CD4-positive, alpha-beta T cell treated with Interleukin-6 at 100 ng/mL for 8 hours (primary cell): ENCODE results near the gene KNG1.
"Not testable (repeated sequence)": the region's sequence is repeated elsewhere in the genome, so short reads cannot be mapped to it uniquely, and the experiment has no call there.

Experiments used
- DNase-seq: peaks from one replicate; pipeline ENCODE4 v3.0.0-alpha.2; 2020; ENCODE audit warnings: mixed read lengths, low spot score

Gene KNG1

DNA sequence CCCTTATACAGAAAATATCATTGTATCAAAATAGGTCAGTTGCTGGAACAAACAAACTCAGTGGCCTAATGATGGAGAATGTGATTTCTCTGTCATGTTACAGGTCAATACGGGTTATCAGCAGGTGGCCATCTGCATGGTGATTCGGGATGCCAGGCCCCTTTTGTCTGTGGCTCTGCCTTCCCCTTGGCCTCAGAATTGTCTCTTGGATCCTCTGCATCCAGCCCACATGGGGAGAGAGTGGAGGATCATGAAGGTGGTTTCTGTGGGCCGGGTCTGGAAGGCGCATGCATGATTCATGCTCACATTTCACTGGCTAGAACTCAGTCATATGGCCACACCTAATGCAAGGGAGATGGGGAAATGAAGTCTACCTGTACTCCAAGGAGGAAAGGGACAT, 6.5 kb upstream of the KNG1 start:
- DNase-seq: not testable (repeated sequence)

DNA sequence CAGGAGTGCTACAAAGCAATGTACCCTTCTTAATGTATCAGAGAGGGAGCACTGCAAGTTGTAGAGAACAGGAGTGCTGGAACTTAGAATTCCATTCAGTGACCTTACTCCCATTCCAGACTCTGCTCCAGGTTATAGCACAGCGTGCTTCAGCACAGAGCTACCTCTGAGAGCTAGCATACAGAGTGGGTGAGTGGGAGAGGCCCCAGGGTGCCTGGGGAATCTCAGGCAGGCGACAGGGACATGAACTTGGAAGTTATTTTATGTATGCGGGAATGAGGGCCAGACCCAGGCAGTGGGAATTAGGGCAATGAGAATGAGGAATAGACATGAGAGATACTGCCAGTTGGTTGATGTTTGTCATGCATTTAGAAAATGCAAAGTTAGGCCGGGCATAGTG, 3.7 kb upstream of the KNG1 start:
- no peak for DNase-seq

DNA sequence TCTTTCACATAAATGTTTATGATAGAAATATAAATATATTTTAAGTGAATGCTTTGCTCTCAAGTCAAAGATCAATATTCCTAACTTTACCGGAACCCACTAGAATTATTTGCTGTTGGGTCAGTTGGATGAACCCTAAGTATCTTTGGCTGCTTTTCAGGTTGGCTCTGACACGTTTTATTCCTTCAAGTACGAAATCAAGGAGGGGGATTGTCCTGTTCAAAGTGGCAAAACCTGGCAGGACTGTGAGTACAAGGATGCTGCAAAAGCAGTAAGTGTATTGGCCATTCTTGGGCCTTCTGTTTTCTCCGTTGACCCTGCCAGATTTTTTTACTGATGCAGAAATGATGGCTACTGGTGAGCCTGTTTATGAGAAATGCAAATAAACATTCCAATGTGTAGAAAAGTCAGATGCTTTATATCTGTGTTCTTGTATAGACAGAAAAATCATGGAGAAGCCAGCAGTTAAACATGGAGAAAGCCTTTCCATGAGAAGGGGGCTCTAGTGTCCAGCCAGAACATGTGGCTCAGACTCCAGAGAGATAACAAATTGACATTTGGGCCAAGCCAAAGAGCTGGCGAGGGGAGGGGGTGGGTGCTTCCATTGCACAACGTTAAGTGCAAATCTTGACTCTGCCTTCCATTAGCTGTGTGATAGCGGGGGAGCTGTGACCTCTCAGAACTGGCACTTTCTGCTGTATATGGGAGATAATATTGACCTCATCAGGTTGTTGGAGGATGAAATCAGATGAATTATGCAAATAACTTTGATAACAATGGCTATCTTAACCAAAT, 3.0 kb downstream of the KNG1 start:
- no peak for DNase-seq

DNA sequence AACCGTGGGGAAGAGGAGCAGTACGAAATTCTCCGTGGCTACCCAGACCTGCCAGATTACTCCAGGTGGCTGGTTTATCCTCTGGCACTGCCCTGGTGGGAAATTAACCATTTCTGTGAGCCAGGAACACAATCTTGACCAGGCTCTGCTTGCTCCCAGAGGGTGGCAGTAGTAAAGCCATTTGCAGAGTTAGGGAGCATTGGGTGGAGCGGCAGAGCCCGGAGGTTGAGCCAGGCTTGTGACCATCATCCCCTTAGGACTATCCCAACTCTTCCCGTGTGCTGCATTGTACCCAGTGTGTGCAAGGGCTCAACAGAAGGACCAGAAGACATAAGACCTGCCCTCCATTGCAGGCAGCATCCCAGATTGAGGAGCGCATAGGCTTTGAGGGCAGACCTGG, 5.3 kb downstream of the KNG1 start:
- DNase-seq: no peak

DNA sequence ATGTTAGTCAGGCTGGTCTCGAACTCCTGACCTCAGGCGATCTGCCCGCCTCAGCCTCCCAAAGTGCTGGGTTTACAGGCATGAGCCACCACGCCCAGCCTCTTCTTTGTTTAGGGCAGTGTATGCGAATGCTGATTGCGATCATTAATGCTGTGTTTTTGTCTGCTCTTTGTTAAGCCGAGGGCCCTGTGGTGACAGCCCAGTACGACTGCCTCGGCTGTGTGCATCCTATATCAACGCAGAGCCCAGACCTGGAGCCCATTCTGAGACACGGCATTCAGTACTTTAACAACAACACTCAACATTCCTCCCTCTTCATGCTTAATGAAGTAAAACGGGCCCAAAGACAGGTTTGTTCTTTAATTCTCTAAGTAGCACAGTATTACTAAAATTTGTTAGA, 7.8 kb downstream of the KNG1 start:
- DNase-seq: no peak

DNA sequence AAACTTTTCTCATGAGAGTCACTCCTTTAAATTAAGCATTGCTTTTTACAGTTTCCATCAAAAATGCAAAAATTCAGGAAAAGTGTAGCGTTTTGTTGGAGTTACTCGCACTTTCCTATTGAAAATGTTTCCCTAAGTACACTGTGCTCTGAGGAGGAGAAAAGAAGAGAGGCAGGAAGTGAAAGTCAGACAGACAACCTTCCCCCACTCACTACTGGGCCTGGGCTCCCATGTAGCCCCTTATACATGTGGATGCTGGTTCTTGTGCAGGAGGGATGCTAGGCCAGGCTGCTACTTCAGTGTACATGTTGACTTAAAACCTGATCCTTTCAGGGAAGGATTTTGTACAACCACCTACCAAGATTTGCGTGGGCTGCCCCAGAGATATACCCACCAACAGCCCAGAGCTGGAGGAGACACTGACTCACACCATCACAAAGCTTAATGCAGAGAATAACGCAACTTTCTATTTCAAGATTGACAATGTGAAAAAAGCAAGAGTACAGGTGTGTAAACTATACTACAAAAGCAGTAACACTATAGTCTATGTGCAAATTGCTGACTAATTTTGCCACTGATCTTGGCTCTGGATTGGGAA, 15.1 kb downstream of the KNG1 start:
- DNase-seq: no peak

DNA sequence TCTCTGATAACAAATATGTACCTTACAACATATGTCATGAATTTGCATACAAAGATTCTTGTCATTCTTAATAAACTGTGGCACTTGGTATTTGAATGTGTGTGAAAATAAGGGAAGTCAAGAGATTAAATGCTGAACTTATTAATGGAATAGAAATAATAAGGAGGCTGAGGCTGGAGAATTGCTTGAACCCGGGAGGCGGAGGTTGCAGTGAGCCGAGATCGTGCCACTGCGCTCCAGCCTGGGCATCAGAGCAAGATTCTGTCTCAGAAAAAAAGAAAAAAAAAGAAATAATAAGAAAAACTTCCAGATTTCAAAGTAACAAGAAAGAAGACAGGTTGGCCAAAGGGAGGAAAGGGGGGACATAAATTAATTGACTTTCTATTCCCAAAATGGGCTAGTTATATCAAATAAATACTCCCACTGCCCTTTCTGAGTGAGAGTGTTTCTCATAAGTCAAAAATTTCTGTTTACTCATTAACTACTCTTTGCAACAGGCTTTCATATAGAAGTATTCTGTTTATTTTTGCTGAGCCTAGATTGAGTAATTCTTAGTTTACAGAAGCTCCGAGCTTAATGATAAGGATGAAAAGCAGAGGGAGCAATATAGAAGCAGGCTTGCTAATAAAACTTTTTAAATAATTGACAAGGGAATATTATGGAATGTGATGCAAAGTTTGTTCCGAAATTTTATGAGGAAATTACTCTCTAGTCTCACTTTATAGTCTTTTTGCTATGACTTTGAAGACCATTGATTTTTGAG, 25.6 kb downstream of the KNG1 start:
- no peak for DNase-seq

DNA sequence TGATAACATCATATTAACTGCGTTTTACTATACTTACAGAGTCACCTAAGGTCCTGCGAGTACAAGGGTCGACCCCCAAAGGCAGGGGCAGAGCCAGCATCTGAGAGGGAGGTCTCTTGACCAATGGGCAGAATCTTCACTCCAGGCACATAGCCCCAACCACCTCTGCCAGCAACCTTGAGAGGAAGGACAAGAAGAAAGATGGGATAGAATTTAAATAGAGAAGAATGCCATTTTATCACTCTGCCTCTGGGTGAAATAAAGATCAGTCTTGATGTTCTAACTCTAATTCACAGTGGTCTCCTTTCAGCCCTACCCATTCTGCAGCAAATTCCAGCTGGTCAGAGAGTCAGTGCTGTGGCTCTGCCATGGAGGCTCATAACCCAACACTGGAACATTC, 26.5 kb downstream of the KNG1 start:
- no peak for DNase-seq

DNA sequence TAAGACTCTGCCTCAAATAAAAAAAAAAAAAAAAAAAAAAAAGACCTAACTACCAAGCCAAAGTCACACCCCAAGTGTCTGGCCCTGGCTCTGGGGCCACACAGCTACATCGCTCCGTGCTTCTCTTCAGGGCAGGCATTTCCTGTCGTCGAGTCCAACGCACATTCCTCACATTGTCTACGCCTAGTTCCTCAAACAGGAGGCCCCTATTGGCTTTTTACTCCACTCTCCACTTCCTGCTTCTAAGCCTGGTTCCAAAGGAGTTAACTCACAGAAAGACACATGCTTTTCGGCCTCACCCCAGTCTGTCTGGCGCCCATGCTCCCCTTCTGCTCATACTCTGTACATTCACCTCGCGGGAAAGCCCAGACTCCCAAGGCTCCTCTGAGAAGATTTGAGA, 28.8 kb downstream of the KNG1 start:
- DNase-seq: no peak

DNA sequence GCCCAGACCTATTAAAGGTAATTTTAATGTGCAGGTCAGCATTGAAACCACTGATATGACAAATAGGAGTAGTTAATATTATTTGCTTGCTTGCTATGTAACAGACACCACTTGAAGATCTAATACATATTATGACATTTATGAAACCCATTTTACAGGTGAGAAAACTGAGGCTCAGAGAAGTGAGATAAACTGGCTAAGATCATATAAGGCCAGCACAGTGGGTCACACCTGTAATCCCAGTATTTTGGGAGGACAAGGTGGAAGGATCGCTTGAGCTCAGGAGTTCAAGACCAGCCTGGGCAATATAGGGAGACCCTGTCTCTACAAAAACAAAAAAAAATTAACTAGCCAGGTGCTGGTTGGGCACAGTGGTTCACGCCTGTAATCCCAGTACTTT, 33.2 kb downstream of the KNG1 start:
- DNase-seq: no peak

DNA sequence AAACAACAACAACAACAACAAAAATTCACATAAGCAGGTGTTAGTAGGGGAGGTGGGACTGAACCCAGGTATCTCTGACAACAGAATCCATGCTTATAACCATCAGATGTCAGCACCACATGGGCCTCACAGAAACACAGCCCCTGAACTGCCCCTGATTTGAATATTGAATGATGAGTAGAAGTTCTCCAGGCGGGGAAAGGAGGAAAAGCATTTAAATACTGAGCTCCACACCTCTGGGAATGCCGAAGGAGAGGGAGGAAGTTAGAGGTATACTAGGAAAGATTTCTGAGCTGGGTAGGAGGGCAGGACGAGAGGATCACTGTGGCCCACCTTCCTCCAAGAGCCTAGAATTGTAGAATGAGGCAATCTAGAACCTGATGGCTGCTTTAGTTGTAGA, 34.3 kb downstream of the KNG1 start:
- DNase-seq: no peak

DNA sequence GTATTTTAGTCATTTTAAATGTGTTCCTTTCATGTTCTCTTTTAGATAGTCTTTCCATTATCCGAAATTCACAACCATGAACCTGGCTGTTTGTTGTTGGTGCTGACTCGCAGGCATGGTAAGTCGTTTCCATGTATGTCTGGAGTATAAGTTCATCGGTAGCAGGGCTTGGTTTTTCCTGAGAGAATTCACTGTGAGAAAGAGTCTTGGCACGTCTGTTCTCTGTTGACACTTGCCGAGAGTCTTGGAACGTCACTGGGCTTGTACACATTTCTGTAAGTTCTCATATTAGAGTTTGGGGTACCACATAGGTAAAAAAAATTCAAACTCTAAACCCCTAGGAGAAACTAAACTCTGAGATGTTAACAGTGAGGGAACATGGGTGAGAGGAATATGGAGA, 36.8 kb downstream of the KNG1 start:
- DNase-seq: no peak

DNA sequence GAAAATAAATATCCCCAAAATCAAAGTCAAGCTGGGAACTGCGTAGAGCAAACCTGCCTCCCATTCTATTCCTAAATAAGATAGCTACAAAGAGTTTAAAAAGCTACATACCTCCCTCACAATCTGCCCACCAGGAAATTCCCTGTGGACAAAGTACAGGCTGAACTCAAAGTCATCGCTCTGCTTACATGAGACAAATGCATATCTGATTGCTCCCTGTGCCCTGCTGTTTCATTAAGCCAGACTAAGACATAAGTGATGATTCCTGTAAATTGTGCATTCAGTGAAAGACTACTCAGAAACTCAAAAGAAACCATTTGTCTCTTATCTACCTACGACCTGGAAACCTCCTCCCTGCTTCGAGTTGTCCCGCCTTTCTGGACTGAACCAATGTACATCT, 37.7 kb downstream of the KNG1 start:
- DNase-seq: no peak

DNA sequence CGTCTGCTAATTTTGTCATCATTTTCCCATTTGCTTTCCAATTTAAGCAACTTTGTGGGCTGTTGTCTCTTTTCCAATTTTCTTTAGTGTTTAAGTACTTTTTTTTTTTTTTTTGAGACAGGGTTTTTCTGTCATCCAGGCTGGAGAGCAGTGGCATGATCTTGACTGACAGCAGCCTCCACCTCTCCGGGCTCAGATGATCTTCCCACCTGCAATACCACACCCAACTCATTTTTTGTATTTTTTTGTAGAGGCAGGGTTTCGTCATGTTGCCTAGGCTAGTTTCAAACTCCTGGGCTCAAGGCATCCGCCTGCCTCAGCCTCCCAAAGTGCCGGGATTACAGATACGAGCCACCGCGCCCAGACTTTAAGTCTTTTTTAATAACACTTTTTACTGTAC, 40.1 kb downstream of the KNG1 start:
- DNase-seq: no peak

DNA sequence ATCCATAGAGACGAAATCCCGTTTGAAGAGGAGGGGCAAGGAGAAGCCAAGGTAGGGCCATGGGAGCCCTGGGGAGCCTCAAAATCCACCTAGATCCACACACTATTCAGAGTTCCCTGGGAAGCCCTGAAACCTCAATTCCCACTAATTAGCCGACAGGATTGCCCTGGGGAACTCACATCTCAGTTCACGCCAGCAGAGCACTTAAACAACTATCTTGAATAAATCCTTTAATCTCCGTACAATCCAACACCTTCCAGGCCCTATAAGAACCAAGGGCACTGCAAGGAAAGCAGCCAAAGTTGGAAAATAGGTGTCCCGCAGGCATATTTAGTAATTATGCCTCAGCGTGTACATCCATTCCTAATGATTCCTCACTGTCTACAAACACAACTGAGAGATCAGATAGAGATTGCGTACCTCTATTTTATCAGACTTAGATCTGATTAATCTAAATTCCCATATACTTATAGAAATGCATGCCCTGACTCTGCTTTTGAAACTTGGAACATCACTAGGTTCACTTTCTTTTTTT, 40.6 kb downstream of the KNG1 start:
- no peak for DNase-seq

DNA sequence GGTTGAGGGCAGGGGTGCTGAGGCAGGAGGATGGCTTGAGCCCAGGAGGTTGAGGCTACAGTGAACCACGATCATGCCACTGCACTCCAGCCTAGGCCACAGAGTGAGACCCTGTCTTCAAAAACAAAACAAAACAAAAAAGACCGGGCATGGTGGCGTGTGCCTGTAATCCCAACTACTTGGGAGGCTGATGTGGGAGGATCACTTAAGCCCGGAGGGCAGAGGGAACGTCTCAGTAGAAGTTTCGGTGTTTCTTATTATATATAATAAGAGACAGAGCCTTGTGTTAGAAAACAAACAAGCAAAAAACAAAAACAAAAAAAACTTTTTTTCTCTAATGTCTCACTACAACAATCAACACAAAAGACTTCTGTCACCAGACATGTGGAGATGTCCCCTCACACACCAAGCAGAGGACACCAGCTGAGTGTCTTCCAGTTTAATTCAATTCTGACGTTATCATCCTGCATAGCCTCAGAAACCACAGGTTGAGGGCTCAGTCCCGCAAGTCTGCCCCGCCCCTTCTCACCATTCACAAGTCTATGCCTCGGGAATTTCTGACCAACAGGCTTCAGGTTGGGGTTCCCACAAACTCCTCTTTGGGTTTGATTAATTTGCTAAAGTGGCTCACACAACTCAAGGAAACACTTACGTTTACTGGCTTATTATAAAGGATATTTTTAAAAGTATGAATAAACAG, 42.2 kb downstream of the KNG1 start:
- DNase-seq: no peak

DNA sequence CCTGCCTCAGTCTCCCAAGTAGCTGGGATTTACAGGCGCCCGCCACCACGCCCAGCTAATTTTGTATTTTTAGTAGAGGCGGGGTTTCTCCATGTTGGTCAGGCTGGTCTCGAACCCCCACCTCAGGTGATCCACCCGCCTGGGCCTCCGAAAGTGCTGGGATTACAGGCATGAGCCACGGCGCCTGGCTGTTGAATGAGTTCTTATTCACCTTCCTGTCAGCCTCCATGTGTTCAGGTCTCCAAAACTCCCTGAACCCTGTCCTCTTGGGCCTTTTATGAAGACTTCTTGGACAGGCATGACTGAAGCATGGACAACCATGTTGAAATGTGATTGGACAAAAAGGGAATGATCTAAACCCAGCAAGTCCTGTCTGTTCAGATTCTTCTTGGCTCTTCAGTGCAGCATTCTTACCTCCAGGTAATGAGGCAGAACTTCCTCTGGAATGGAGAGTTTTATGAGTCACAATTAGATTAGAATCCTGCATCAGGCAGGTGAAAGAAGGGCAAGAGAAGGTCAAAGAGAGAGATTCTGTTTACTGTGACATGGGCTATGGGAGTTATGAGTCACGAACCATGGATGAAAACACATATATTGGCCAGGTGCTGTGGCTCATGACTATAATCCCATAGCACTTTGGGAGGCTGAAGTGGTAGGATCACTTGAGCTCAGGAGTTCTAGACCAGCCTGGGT, 43.1 kb downstream of the KNG1 start:
- no peak for DNase-seq

DNA sequence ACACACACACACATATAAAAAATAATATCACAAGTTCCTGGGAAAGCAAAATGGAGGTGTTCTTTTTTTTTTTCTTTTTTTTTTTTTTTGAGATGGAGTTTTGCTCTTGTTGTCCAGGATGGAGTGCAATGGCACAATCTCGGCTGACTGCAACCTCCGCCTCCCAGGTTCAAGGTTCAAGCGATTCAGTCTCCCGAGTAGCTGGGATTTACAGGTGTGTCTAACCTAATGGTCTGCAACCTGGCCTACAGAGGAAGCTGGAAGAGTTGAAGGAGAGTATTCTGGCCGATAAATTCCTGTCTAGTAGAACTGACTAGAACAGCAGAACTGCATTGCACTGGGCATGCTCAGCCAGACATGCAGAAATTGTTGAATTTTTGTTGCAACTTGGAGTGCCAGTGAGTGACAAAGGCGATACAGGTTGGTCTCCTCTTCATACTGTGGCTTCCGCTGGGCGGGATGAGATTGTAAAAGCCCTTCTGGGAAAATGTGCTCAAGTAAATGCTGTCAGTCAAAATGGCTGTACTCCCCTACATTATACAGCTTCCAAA, 43.8 kb downstream of the KNG1 start:
- no peak for DNase-seq

DNA sequence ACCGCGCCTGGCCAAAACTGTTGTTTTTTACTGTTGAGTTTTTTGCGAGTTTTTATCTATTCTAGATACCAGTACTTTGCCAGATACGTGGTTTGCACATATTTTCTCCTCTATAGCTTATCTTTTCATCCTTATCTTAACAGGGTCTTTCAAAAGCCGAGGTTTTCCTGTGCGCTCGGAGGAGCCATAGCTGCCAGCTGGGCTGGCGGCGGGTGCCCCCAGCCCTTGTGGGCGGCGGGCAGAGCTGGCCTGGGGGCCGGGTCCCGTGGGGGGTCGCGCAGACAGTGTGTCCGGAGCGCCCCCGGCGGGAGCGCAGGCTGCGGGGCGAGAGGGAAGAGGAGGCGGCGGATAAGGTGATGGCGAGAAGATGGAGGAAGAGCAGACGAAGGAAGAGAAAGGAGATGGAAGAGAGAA, 55.1 kb downstream of the KNG1 start:
- DNase-seq: no peak

DNA sequence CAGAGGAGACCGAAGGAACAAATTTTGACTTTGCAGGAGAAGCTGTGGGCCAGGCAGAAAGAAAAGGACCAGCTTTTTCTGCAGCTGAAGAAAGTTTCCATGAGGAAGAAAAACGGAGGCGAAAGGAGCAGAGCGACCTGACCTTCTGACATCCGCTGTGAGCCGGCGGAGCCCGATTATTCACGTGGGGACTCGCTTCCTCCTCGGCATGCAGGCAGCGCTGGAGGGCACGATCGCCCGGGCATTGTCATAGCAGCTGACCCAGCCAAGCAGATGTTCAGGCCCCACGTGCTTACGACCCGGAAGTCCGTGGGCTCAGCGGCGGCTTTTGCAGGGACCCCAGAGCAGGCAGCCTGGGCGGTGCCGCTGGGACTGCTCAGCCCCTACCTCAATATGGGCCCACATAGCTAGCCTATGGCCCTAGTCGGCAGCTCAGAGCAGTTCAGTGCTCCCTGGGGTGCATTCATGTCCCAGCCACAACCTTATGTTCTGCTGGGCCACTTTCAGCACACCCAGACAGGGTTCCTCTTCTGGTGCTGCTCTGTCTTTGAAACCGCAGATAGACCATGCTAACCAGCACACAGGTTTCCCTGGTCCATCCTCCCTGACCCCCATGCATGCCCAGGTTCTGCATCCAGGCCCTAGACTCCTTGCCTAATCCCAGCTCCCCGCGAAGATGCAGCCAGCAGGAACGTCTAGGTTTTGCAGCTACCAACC, 55.7 kb downstream of the KNG1 start:
- peak; percentile 61 for DNase-seq

DNA sequence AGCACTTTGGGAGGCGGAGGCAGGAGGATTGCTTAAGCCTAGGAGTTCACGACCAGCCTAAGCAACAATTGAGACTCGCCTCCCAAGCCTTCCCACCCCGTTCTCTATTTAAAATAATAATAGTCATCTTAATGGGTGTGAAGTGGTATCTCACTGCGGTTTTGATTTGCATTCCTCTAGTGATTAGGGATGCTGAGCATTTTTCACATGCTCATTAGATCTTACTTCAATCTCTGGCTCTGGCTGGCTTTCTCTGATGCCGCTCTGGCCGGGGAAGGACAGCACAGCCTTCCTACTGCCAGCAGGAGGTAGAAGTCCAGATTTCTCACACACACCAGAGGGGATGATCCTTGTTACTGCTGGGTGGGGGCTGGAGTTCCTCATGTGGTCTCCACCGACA, 58.8 kb downstream of the KNG1 start:
- DNase-seq: no peak
